ENCODE results near the gene TCAP. TPM values are rescaled to one million over a fixed set of nuclear protein-coding genes. Genes with fewer than 3 reads are reported as not detected.

The TCAP gene
- polyA plus RNA-seq, 3 donors, result 1.3 TPM; not detected in 2

DNA sequence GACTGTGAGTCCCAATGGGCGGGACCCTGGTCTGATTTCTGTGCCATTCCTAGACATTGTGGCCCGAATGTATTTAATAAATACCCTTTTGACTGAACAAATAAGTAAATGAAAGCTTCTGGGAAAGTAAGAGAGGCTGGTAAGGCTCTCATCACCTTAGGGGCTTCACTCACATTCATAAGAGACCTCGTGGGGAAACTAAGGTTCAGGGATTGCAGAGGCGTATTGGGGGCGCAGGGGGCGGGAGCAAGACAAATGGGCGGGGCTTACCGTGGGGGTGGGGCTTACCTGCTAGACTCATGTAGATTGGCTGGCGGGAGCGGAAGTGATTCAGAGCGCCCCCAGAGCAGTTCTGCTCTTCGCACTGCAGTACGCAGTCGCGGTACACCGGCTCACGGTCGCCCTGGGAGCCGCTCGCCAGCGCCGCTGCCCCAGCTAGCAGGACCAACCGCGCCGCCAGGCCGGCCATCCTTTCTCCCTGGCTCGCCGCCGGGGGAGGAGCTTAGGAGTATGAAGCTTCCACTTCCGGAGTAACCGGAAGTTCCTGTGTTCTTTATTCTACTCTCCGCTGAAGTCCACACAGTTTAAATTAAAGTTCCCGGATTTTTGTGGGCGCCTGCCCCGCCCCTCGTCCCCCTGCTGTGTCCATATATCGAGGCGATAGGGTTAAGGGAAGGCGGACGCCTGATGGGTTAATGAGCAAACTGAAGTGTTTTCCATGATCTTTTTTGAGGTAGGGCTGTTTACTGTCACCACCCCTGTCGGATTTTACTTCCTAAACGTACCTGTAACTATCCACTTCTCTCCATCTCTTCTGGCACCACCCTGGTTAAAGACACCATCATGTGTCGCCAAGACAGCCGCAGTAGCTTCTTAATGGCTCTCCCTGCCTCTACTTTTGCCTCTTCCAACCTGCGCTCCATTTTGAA is 22.7 kb downstream of the TCAP start, which contains the start of gene PGAP3:
Gene PGAP3 (minus strand): TSS at position 512 of the 929 bp plus-strand sequence. CDS start 43 bp downstream, at position 469.
- H3K27me3 Mint-ChIP-seq (ENCODE audit: low read depth in 3 of 3), result peaks cover 2 to 8% (median 8%) of the 10 kb centered on the region in 3 donors
- Histone ChIP-seq H3K27me3 (ENCODE audit: control insufficient read depth in 2 of 2, insufficient read depth in 2 of 2, low read length in 2 of 2) (no peaks in the 10 kb centered on the region), H3K4me3 (replicated peaks in 1 of 3; ENCODE audit: low read depth in 2 of 3, low read length in 3 of 3) (peak within 1 kb of the TSS; percentile 60 to 96 (median 82)), H3K27ac (ENCODE audit: low read depth in 1 of 2, low read length in 2 of 2) (peak within 1 kb of the TSS; percentile 78 to 79), H3K4me1 (ENCODE audit: control insufficient read depth in 1 of 2, insufficient read depth in 2 of 2, low read length in 2 of 2) (peaks cover 12 to 18% of the 10 kb centered on the region in 2 donors), H4K20me1 (ENCODE audit: insufficient read depth, low read length) (no peaks in the 10 kb centered on the region), H2AFZ (ENCODE audit: insufficient read depth, low read depth, low read length, poor library complexity, severe bottlenecking) (peak within 1 kb of the TSS; percentile 93), H3K9ac (ENCODE audit: insufficient read depth, low read length, poor library complexity, severe bottlenecking) (peak within 1 kb of the TSS; percentile 68), H3K4me2 (replicated peaks; ENCODE audit: extremely low read depth, low read length, poor library complexity, severe bottlenecking) (peak within 1 kb of the TSS; percentile 93), H3K79me2 (ENCODE audit: insufficient read depth, low read length) (no peaks in the 10 kb centered on the region), H3K36me3 (replicated peaks in 1 of 2; ENCODE audit: control insufficient read depth in 1 of 2, insufficient read depth in 2 of 2, low read length in 2 of 2) (peaks cover 8 to 13% of the 10 kb centered on the region in 2 donors), H3K9me3 (replicated peaks in 1 of 2; ENCODE audit: control insufficient read depth in 1 of 2, insufficient read depth in 1 of 2, low read length in 2 of 2) (no peaks in the 10 kb centered on the region)
- 2% methylated on average over 31 of the region's 45 CpGs for WGBS (ENCODE audit: insufficient coverage)
- peak within 1 kb of the TSS; percentile 88 to 96 (median 94) for H3K27ac Mint-ChIP-seq
- DNase-seq, result peak; percentile 70 to 88 (median 86)
- H3K4me3 Mint-ChIP-seq, result peak within 1 kb of the TSS; percentile 94 to 97
- peaks cover 0 to 17% (median 6%) of the 10 kb centered on the region in 7 donors for H3K9me3 Mint-ChIP-seq
- H3K4me1 Mint-ChIP-seq, result peaks cover 17% of the 10 kb centered on the region
- peaks cover 19 to 21% of the 10 kb centered on the region in 2 donors for H3K36me3 Mint-ChIP-seq
- intact Hi-C loops (cut with micrococcal nuclease), result loop anchor here in 1 of 2 donors (5.0 kb wide), 2 partner anchors 39 to 51 kb away; partner anchors contain the start of gene STARD3
- TF ChIP-seq, protein P1, sequence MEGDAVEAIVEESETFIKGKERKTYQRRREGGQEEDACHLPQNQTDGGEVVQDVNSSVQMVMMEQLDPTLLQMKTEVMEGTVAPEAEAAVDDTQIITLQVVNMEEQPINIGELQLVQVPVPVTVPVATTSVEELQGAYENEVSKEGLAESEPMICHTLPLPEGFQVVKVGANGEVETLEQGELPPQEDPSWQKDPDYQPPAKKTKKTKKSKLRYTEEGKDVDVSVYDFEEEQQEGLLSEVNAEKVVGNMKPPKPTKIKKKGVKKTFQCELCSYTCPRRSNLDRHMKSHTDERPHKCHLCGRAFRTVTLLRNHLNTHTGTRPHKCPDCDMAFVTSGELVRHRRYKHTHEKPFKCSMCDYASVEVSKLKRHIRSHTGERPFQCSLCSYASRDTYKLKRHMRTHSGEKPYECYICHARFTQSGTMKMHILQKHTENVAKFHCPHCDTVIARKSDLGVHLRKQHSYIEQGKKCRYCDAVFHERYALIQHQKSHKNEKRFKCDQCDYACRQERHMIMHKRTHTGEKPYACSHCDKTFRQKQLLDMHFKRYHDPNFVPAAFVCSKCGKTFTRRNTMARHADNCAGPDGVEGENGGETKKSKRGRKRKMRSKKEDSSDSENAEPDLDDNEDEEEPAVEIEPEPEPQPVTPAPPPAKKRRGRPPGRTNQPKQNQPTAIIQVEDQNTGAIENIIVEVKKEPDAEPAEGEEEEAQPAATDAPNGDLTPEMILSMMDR (IDR thresholded peaks at IDR 0.05), result no peak

DNA sequence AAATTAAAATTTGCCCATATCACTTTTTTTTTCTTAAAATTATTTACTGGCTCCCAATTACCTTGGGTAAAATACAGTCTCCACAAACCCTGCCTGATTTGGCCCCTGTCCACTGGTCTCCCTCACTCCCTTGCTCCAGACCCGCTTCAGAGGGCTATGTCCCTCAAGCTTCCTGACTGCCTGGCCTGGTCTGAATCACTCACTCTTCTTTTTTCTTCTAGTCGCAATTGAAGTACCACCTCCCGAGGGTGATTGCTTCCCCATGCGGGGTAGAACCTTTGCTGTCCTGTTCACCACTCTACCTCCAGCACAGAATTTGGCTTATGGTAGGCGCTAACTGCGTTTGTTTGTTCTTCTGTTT is 23.3 kb downstream of the TCAP start:
- no peak for DNase-seq
- peaks cover 13 to 16% of the 10 kb centered on the region in 2 donors for H3K36me3 Mint-ChIP-seq
- H3K4me1 Mint-ChIP-seq, result peaks cover 17% of the 10 kb centered on the region
- H4K20me1 ChIP-seq (ENCODE audit: insufficient read depth, low read length), result no peaks in the 10 kb centered on the region
- H3K9ac ChIP-seq (ENCODE audit: insufficient read depth, low read length, poor library complexity, severe bottlenecking), result peak overlapping the region; percentile 68
- H3K4me3 ChIP-seq (replicated peaks in 1 of 3; ENCODE audit: low read depth in 2 of 3, low read length in 3 of 3), result peak overlapping the region; percentile 60 to 96 (median 82)
- peaks cover 2 to 12% of the 10 kb centered on the region in 2 donors for H3K36me3 ChIP-seq (replicated peaks in 1 of 2; ENCODE audit: control insufficient read depth in 1 of 2, insufficient read depth in 2 of 2, low read length in 2 of 2)
- H3K9me3 Mint-ChIP-seq, result peaks cover 0 to 17% (median 6%) of the 10 kb centered on the region in 7 donors
- H3K9me3 ChIP-seq (replicated peaks in 1 of 2; ENCODE audit: control insufficient read depth in 1 of 2, insufficient read depth in 1 of 2, low read length in 2 of 2), result no peaks in the 10 kb centered on the region
- 16% methylated on average over 4 of the region's 6 CpGs for WGBS (ENCODE audit: insufficient coverage)
- H3K27me3 Mint-ChIP-seq (ENCODE audit: low read depth in 3 of 3), result peaks cover 2 to 9% (median 8%) of the 10 kb centered on the region in 3 donors
- H3K4me2 ChIP-seq (replicated peaks; ENCODE audit: extremely low read depth, low read length, poor library complexity, severe bottlenecking), result peak overlapping the region; percentile 93
- H3K4me1 ChIP-seq (ENCODE audit: control insufficient read depth in 1 of 2, insufficient read depth in 2 of 2, low read length in 2 of 2), result peaks cover 12 to 18% of the 10 kb centered on the region in 2 donors
- intact Hi-C loops (cut with micrococcal nuclease), result loop anchor here in 1 of 2 donors (5.0 kb wide), 2 partner anchors 39 to 51 kb away; partner anchors contain the start of gene STARD3
- no peaks in the 10 kb centered on the region for H3K27me3 ChIP-seq (ENCODE audit: control insufficient read depth in 2 of 2, insufficient read depth in 2 of 2, low read length in 2 of 2)
- H3K27ac Mint-ChIP-seq, result peak overlapping the region; percentile 88 to 96 (median 94)
- TF ChIP-seq, protein P1 (IDR thresholded peaks at IDR 0.05), result no peak
- peak overlapping the region; percentile 93 for H2AFZ ChIP-seq (ENCODE audit: insufficient read depth, low read depth, low read length, poor library complexity, severe bottlenecking)
- H3K4me3 Mint-ChIP-seq, result peak overlapping the region; percentile 94 to 97
- H3K27ac ChIP-seq (ENCODE audit: low read depth in 1 of 2, low read length in 2 of 2), result peak overlapping the region; percentile 78 to 79
- H3K79me2 ChIP-seq (ENCODE audit: insufficient read depth, low read length), result no peaks in the 10 kb centered on the region
